ENCODE data around the gene IPO11.

- TF ChIP-seq SUZ12 (IDR thresholded peaks at IDR 0.05; ENCODE audit: extremely low read depth, insufficient read depth, insufficient read length) = no peak
- TF ChIP-seq ZNF274 (IDR thresholded peaks at IDR 0.05; ENCODE audit: low read depth, low read length) = no peak
Measured at GRCh38 chr5:62587737-62588136, 175.2 kb downstream of the IPO11 start.

Data from NT2/D1 (cell line).